ENCODE measurements around the gene OR2L2. TPM values are rescaled to one million over a fixed set of nuclear protein-coding genes. Genes with fewer than 3 reads are reported as not detected.
"Not testable (repeated sequence)": the region's sequence is repeated elsewhere in the genome, so short reads cannot be mapped to it uniquely, and the experiment has no call there.

OR2L2 gene
- polyA plus RNA-seq, 1 experiment, result not detected

- TF ChIP-seq, protein P1, sequence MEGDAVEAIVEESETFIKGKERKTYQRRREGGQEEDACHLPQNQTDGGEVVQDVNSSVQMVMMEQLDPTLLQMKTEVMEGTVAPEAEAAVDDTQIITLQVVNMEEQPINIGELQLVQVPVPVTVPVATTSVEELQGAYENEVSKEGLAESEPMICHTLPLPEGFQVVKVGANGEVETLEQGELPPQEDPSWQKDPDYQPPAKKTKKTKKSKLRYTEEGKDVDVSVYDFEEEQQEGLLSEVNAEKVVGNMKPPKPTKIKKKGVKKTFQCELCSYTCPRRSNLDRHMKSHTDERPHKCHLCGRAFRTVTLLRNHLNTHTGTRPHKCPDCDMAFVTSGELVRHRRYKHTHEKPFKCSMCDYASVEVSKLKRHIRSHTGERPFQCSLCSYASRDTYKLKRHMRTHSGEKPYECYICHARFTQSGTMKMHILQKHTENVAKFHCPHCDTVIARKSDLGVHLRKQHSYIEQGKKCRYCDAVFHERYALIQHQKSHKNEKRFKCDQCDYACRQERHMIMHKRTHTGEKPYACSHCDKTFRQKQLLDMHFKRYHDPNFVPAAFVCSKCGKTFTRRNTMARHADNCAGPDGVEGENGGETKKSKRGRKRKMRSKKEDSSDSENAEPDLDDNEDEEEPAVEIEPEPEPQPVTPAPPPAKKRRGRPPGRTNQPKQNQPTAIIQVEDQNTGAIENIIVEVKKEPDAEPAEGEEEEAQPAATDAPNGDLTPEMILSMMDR (IDR thresholded peaks at IDR 0.05; ENCODE audit: low read depth, low read length), result no peak
- no peak overlapping the region for H3K4me3 ChIP-seq (ENCODE audit: low read depth, low read length)
- POLR2A ChIA-PET, result no interaction called here
- DNase-seq (ENCODE audit: low read depth, low spot score), result no peak
- H3K27ac ChIP-seq (ENCODE audit: low read depth, low read length), result no peak overlapping the region
- H3K9me3 ChIP-seq (ENCODE audit: control insufficient read depth, insufficient read depth, low read length), result peaks cover 2% of the 10 kb centered on the region
- CTCF ChIA-PET, result no interaction called here
- no peaks in the 10 kb centered on the region for H3K27me3 ChIP-seq (ENCODE audit: control insufficient read depth, insufficient read depth, low read length)
Observed at GRCh38 chr1:248047008-248047407, 17.1 kb downstream of the OR2L2 start.

- POLR2A ChIA-PET, result no interaction called here
- TF ChIP-seq, protein P1 (IDR thresholded peaks at IDR 0.05; ENCODE audit: low read depth, low read length), result no peak
- CTCF ChIA-PET, result no interaction called here
- DNase-seq (ENCODE audit: low read depth, low spot score), result no peak
- peaks cover 7% of the 10 kb centered on the region for H3K9me3 ChIP-seq (ENCODE audit: control insufficient read depth, insufficient read depth, low read length)
- H3K27me3 ChIP-seq (ENCODE audit: control insufficient read depth, insufficient read depth, low read length), result no peaks in the 10 kb centered on the region
- H3K27ac ChIP-seq (ENCODE audit: low read depth, low read length), result no peak overlapping the region
- H3K4me3 ChIP-seq (ENCODE audit: low read depth, low read length), result no peak overlapping the region
Observed at GRCh38 chr1:248054671-248055070, 24.8 kb downstream of the OR2L2 start.

DNA sequence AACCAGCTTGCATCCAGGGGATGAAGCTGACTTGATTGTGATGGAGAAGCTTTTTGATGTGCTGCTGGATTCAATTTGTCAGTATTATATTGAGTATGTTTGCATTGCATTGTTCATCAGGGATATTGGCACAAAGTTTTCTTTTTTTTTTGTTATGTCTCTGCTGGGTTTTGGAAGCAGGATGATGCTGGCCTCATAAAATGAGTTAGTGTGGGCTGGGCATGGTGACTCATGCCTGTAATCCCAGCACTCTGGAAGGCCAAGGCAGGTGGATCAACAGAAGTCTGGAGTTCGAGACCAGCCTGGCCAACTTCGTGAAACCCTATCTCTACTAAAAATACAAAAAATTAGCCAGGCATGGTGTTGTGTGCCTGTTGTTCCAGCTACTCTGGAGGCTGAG, 25.4 kb downstream of the OR2L2 start:
- H3K27ac ChIP-seq (ENCODE audit: low read depth, low read length), result no peak overlapping the region
- H3K4me3 ChIP-seq (ENCODE audit: low read depth, low read length), result no peak overlapping the region
- H3K9me3 ChIP-seq (ENCODE audit: control insufficient read depth, insufficient read depth, low read length), result peaks cover 7% of the 10 kb centered on the region
- TF ChIP-seq, protein P1 (IDR thresholded peaks at IDR 0.05; ENCODE audit: low read depth, low read length), result no peak
- H3K27me3 ChIP-seq (ENCODE audit: control insufficient read depth, insufficient read depth, low read length), result no peaks in the 10 kb centered on the region
- DNase-seq (ENCODE audit: low read depth, low spot score), result no peak
- ChIA-PET POLR2A (no interaction called here), CTCF (no interaction called here)

DNA sequence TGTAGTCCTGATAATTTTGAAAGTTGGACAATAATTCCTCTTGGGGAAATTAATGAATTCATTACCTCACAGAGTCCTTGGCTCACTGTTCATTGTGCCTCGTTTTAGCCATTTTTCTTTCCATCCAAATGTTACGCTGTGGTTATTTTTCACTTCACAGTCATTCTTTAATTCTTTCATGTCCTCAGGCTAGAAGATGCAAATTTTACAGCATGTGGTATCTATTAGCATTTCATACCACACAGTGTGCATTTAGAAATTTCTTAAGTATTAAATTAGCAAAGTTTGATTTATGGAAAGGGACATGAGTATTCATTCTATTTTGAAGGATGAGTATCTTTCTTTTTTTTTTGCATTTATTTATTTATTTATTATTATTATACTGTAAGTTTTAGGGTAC, 35.2 kb downstream of the OR2L2 start:
- ChIA-PET POLR2A (no interaction called here), CTCF (no interaction called here)
- H3K27me3 ChIP-seq (ENCODE audit: control insufficient read depth, insufficient read depth, low read length), result no peaks in the 10 kb centered on the region
- no peak for DNase-seq (ENCODE audit: low read depth, low spot score)
- peaks cover 6% of the 10 kb centered on the region; the same call in 1 of the 2 replicates for H3K9me3 ChIP-seq (ENCODE audit: control insufficient read depth, insufficient read depth, low read length)
- no peak overlapping the region for H3K27ac ChIP-seq (ENCODE audit: low read depth, low read length)
- no peak overlapping the region for H3K4me3 ChIP-seq (ENCODE audit: low read depth, low read length)
- TF ChIP-seq, protein P1 (IDR thresholded peaks at IDR 0.05; ENCODE audit: low read depth, low read length), result no peak

DNA sequence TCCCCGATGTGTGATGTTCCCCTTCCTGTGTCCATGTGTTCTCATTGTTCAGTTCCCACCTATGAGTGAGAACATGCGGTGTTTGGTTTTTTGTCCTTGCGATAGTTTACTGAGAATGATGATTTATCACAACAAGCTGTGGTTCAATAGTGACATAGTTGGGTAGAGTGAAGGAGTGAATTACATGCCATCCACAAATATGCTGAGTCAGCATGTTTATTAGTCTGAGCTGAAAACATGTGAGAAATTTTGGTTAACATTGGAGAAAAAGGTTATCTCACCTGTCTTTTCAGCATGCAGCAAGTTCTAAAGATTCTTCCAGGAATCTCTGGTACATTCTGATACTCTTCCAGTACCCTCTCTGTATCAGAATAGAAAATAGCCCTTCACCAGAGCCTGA, 35.7 kb downstream of the OR2L2 start:
- H3K4me3 ChIP-seq (ENCODE audit: low read depth, low read length), result no peak overlapping the region
- POLR2A ChIA-PET, result no interaction called here
- CTCF ChIA-PET, result no interaction called here
- H3K9me3 ChIP-seq (ENCODE audit: control insufficient read depth, insufficient read depth, low read length), result peaks cover 6% of the 10 kb centered on the region; the same call in 1 of the 2 replicates
- TF ChIP-seq, protein P1 (IDR thresholded peaks at IDR 0.05; ENCODE audit: low read depth, low read length), result no peak
- no peak overlapping the region for H3K27ac ChIP-seq (ENCODE audit: low read depth, low read length)
- DNase-seq (ENCODE audit: low read depth, low spot score), result no peak
- H3K27me3 ChIP-seq (ENCODE audit: control insufficient read depth, insufficient read depth, low read length), result no peaks in the 10 kb centered on the region

GRCh38 chr1:248083864-248084263, 54.0 kb downstream of the OR2L2 start:
- not testable (repeated sequence) for H3K27ac ChIP-seq (ENCODE audit: low read depth, low read length)

More at GRCh38 chr1:248083864-248084263, 54.0 kb downstream of the OR2L2 start:
- H3K9me3 ChIP-seq (ENCODE audit: control insufficient read depth, insufficient read depth, low read length); H3K4me3 ChIP-seq (ENCODE audit: low read depth, low read length); POLR2A ChIA-PET; H3K27me3 ChIP-seq (ENCODE audit: control insufficient read depth, insufficient read depth, low read length); CTCF ChIA-PET; DNase-seq (ENCODE audit: low read depth, low spot score): not testable (repeated sequence)

Measured in AG04450 (cell line).